ENCODE data around the gene YEATS2. TPM values are rescaled to one million over a fixed set of nuclear protein-coding genes. Genes with fewer than 3 reads are reported as not detected.

The YEATS2 gene
- polyA plus RNA-seq, 1 donor (not counting 4 experiments of a cell fraction or from before 2014, with no cell fraction given) = 21.7 TPM

GRCh38 chr3:183800243-183800863 is 102.8 kb downstream of the YEATS2 start:
- no peak for FAIRE-seq
- peaks cover 34 to 46% of the 10 kb centered on the region in 2 experiments for H3K36me3 ChIP-seq (ENCODE audit: control insufficient read depth in 2 of 2, extremely low read depth in 1 of 2, insufficient read depth in 2 of 2, low read length in 2 of 2)
- H3K27me3 ChIP-seq (ENCODE audit: control insufficient read depth, extremely low read depth, insufficient read depth, low read length) = no peaks in the 10 kb centered on the region
- H3K4me1 ChIP-seq (ENCODE audit: control insufficient read depth, extremely low read depth, insufficient read depth, low read length) = no peaks in the 10 kb centered on the region
- no peak overlapping the region for H3K27ac ChIP-seq (ENCODE audit: control insufficient read depth, insufficient read depth, low read length)
- TF ChIP-seq CTCF (optimal IDR thresholded peaks at IDR 0.05 in 1 of 3, IDR thresholded peaks at IDR 0.05 in 1 of 3, conservative IDR thresholded peaks at IDR 0.05 in 1 of 3; ENCODE audit: extremely low read depth in 1 of 3, insufficient read depth in 2 of 3, low read length in 3 of 3) (no peak), EZH2 (IDR thresholded peaks at IDR 0.05; ENCODE audit: low read length) (no peak)
- no peak overlapping the region for H3K4me2 ChIP-seq (ENCODE audit: control insufficient read depth, extremely low read depth, insufficient read depth, low read depth, low read length)
- H3K4me3 ChIP-seq (ENCODE audit: control insufficient read depth in 2 of 3, extremely low read depth in 1 of 3, insufficient read depth in 2 of 3, low read depth in 1 of 3, low read length in 3 of 3) = no peak overlapping the region
- no peaks in the 10 kb centered on the region for H3K79me2 ChIP-seq (ENCODE audit: control insufficient read depth, insufficient read depth, low read length)
- DNase-seq (ENCODE audit: low read depth, low spot score) = no peak
- H3K9me3 ChIP-seq (ENCODE audit: control insufficient read depth, low read depth, low read length) = no peaks in the 10 kb centered on the region
- dilution Hi-C loops (cut with MboI; ENCODE audit: extremely low pct_ligation_motif_present, low sequenced_read_pairs) = no loop called here
- no peaks in the 10 kb centered on the region for H4K20me1 ChIP-seq (ENCODE audit: control insufficient read depth, extremely low read depth, insufficient read depth, low read length)
- no peaks in the 10 kb centered on the region for H3K9me1 ChIP-seq (ENCODE audit: control insufficient read depth, extremely low read depth, insufficient read depth, low read length)
- no peak overlapping the region for H3K9ac ChIP-seq (ENCODE audit: control insufficient read depth, extremely low read depth, insufficient read depth, low read length)
- H2AFZ ChIP-seq (ENCODE audit: control insufficient read depth, low read length) = no peak overlapping the region

- H3K79me2 ChIP-seq (ENCODE audit: control insufficient read depth, insufficient read depth, low read length) = no peaks in the 10 kb centered on the region
- no peak for TF ChIP-seq EZH2 (IDR thresholded peaks at IDR 0.05; ENCODE audit: low read length)
- no peak for TF ChIP-seq CTCF (optimal IDR thresholded peaks at IDR 0.05 in 1 of 3, IDR thresholded peaks at IDR 0.05 in 1 of 3, conservative IDR thresholded peaks at IDR 0.05 in 1 of 3; ENCODE audit: extremely low read depth in 1 of 3, insufficient read depth in 2 of 3, low read length in 3 of 3)
- no peak overlapping the region for H3K9ac ChIP-seq (ENCODE audit: control insufficient read depth, extremely low read depth, insufficient read depth, low read length)
- no peak overlapping the region for H2AFZ ChIP-seq (ENCODE audit: control insufficient read depth, low read length)
- H3K4me1 ChIP-seq (ENCODE audit: control insufficient read depth, extremely low read depth, insufficient read depth, low read length) = no peaks in the 10 kb centered on the region
- no peak overlapping the region for H3K4me2 ChIP-seq (ENCODE audit: control insufficient read depth, extremely low read depth, insufficient read depth, low read depth, low read length)
- DNase-seq (ENCODE audit: low read depth, low spot score) (no peak), FAIRE-seq (no peak)
- H3K27me3 ChIP-seq (ENCODE audit: control insufficient read depth, extremely low read depth, insufficient read depth, low read length) = no peaks in the 10 kb centered on the region
- dilution Hi-C loops (cut with MboI; ENCODE audit: extremely low pct_ligation_motif_present, low sequenced_read_pairs) = no loop called here
- H3K9me1 ChIP-seq (ENCODE audit: control insufficient read depth, extremely low read depth, insufficient read depth, low read length) = no peaks in the 10 kb centered on the region
- no peak overlapping the region for H3K27ac ChIP-seq (ENCODE audit: control insufficient read depth, insufficient read depth, low read length)
- H4K20me1 ChIP-seq (ENCODE audit: control insufficient read depth, extremely low read depth, insufficient read depth, low read length) = no peaks in the 10 kb centered on the region
- H3K4me3 ChIP-seq (ENCODE audit: control insufficient read depth in 2 of 3, extremely low read depth in 1 of 3, insufficient read depth in 2 of 3, low read depth in 1 of 3, low read length in 3 of 3) = no peak overlapping the region
- H3K9me3 ChIP-seq (ENCODE audit: control insufficient read depth, low read depth, low read length) = no peaks in the 10 kb centered on the region
- peaks cover 36 to 50% of the 10 kb centered on the region in 2 experiments for H3K36me3 ChIP-seq (ENCODE audit: control insufficient read depth in 2 of 2, extremely low read depth in 1 of 2, insufficient read depth in 2 of 2, low read length in 2 of 2)
Observed at GRCh38 chr3:183801601-183802000, 104.0 kb downstream of the YEATS2 start.
